CD1c-positive myeloid dendritic cell (primary cell): ENCODE results near the gene BCAR1.
"Not testable (repeated sequence)": the region's sequence is repeated elsewhere in the genome, so short reads cannot be mapped to it uniquely, and the experiment has no call there.

Experiments used
- DNase-seq: peaks from one replicate; pipeline ENCODE4 v3.0.0-alpha.2; 2016; ENCODE audit errors: extremely low spot score

BCAR1 gene

GRCh38 chr16:75251280-75252048 is at the start of gene BCAR1:
Gene BCAR1, minus strand, starts transcription at chr16:75251624. Its CDS starts 142 bp downstream, at chr16:75251482.
- peak; percentile 70 for DNase-seq

GRCh38 chr16:75298267-75298666 is 46.8 kb upstream of the BCAR1 start:
- no peak for DNase-seq

GRCh38 chr16:75296606-75297005 is 45.2 kb upstream of the BCAR1 start:
- no peak for DNase-seq

- DNase-seq = no peak
These were observed 43.5 kb upstream of the BCAR1 start for GRCh38 chr16:75294773-75295459.

GRCh38 chr16:75293772-75294171 is 42.3 kb upstream of the BCAR1 start:
- DNase-seq = no peak

GRCh38 chr16:75293173-75293572 is 41.7 kb upstream of the BCAR1 start:
- DNase-seq = no peak

- no peak for DNase-seq
These were observed 41.3 kb upstream of the BCAR1 start for GRCh38 chr16:75292691-75293090.

- DNase-seq = peak; percentile 37
These were observed 37.8 kb upstream of the BCAR1 start for GRCh38 chr16:75289189-75289588.

- DNase-seq = peak; percentile 15
These were observed 37.2 kb upstream of the BCAR1 start for GRCh38 chr16:75288596-75289120.

GRCh38 chr16:75288181-75288580 is 36.8 kb upstream of the BCAR1 start:
- no peak for DNase-seq

- DNase-seq = peak; percentile 38
These were observed 36.3 kb upstream of the BCAR1 start for GRCh38 chr16:75287708-75288107.

- no peak for DNase-seq
These were observed 35.0 kb upstream of the BCAR1 start for GRCh38 chr16:75286389-75286788.

- DNase-seq = no peak
These were observed 31.2 kb upstream of the BCAR1 start for GRCh38 chr16:75282466-75283281.

GRCh38 chr16:75281826-75282225 is 30.4 kb upstream of the BCAR1 start:
- DNase-seq = no peak

- not testable (repeated sequence) for DNase-seq
These were observed 29.6 kb upstream of the BCAR1 start for GRCh38 chr16:75281009-75281408.

GRCh38 chr16:75280331-75280804 is 28.9 kb upstream of the BCAR1 start:
- no peak for DNase-seq

GRCh38 chr16:75279305-75279704 is 27.9 kb upstream of the BCAR1 start:
- no peak for DNase-seq

GRCh38 chr16:75273054-75273925 is 21.9 kb upstream of the BCAR1 start:
- no peak for DNase-seq

GRCh38 chr16:75272629-75273028 is 21.2 kb upstream of the BCAR1 start:
- not testable (repeated sequence) for DNase-seq

GRCh38 chr16:75272097-75272551 is 20.7 kb upstream of the BCAR1 start:
- no peak for DNase-seq
